CD8-positive, alpha-beta memory T cell (primary cell): ENCODE data around the gene GTPBP8. TPM values are rescaled to one million over a fixed set of nuclear protein-coding genes. Genes with fewer than 3 reads are reported as not detected.
A peak's percentile ranks its signal among the peaks of the same experiment; 100 is the strongest.

Source experiments
- CTCF ChIA-PET: fragments of 350-600 bp; sonication (Branson Sonifier 250); formaldehyde crosslinking; loops from one replicate; lab custom pipeline; 2021; ENCODE audit warnings: antibody characterized with exemption; lab: Charles Lee
- POLR2A ChIA-PET: fragments of 350-600 bp; sonication (Branson Sonifier 250); formaldehyde crosslinking; loops from one replicate; lab custom pipeline; 2021; ENCODE audit warnings: antibody characterized with exemption; lab: Charles Lee
- DNase-seq, 5 donors: peaks; one replicate each; pipeline versions ENCODE4 v3.0.0 to v3.0.0-alpha.2; 2020 to 2022; ENCODE audit warnings: mixed read lengths in 1 of 5
- H3K27ac ChIP-seq: one replicate; pipeline ENCODE4 v1.7.0; 2013; ENCODE audit warnings: low read depth, mild to moderate bottlenecking, low read length, moderate library complexity
- H3K27me3 ChIP-seq: 2 replicates; pipeline ENCODE4 v1.7.0; 2013; ENCODE audit warnings: low read length, mild to moderate bottlenecking; ENCODE audit not compliant: insufficient read depth, poor library complexity, severe bottlenecking
- H3K36me3 ChIP-seq: 2 replicates; pipeline ENCODE4 v1.7.0; 2013; ENCODE audit warnings: mild to moderate bottlenecking, low read length, moderate library complexity; ENCODE audit not compliant: insufficient read depth
- H3K4me1 ChIP-seq: 2 replicates; pipeline ENCODE4 v1.7.0; 2013; ENCODE audit warnings: mild to moderate bottlenecking, low read length, moderate library complexity; ENCODE audit not compliant: insufficient read depth
- H3K4me3 ChIP-seq: 2 replicates; pipeline ENCODE4 v1.7.0; 2013; ENCODE audit warnings: mild to moderate bottlenecking, low read length
- H3K9me3 ChIP-seq: 2 replicates; pipeline ENCODE4 v1.7.0; 2013; ENCODE audit warnings: mild to moderate bottlenecking, low read length
- H3K27ac Mint-ChIP-seq, 8 donors: one replicate each; pipeline ENCODE4 v1.8.0; 2020 to 2021; ENCODE audit warnings: mixed read lengths in 8 of 8, mild to moderate bottlenecking in 6 of 8, inconsistent platforms in 3 of 8, moderate library complexity in 3 of 8
- H3K27me3 Mint-ChIP-seq, 2 donors: one replicate each; pipeline ENCODE4 v1.8.0; 2020 to 2021; ENCODE audit warnings: mixed read lengths in 2 of 2, mild to moderate bottlenecking in 1 of 2, moderate library complexity in 1 of 2
- H3K36me3 Mint-ChIP-seq, 3 donors: one replicate each; pipeline ENCODE4 v1.8.0; 2020 to 2021; ENCODE audit warnings: mixed read lengths in 3 of 3, inconsistent platforms in 1 of 3, mild to moderate bottlenecking in 1 of 3
- H3K4me1 Mint-ChIP-seq, 3 donors: one replicate each; pipeline ENCODE4 v1.8.0; 2020 to 2021; ENCODE audit warnings: mixed read lengths in 3 of 3, inconsistent platforms in 1 of 3, mild to moderate bottlenecking in 1 of 3
- H3K4me3 Mint-ChIP-seq, 7 donors: one replicate each; pipeline ENCODE4 v1.8.0; 2020 to 2021; ENCODE audit warnings: mixed read lengths in 7 of 7, mild to moderate bottlenecking in 6 of 7, moderate library complexity in 4 of 7, inconsistent platforms in 2 of 7
- H3K9me3 Mint-ChIP-seq, 5 donors: one replicate each; pipeline ENCODE4 v1.8.0; 2020 to 2022; ENCODE audit warnings: mixed read lengths in 5 of 5, mild to moderate bottlenecking in 3 of 5, moderate library complexity in 2 of 5, inconsistent platforms in 1 of 5
- polyA plus RNA-seq: library from polyadenylated mRNA; unstranded; fragments of 300-500 nt; fragmentation: Illumina TruSeq; gene quantifications from one replicate; pipeline ENCODE4 v1.2.3, GENCODE V29; 2021
- total RNA-seq, 2 experiments: library from RNA; stranded (reverse); gene quantifications; one replicate each; pipeline ENCODE4 v1.2.3, GENCODE V29; 2021

GTPBP8 gene
- total and polyA plus RNA-seq, 3 experiments from 2014 or later, result 23.9 to 29.4 (median 29.3) TPM

- peaks cover 41% of the 10 kb centered on the region for H3K4me1 ChIP-seq
- CTCF ChIA-PET, result interaction anchor here (1.2 to 1.4 kb wide), 2 partner anchors 11 to 233 kb away, joined by 3 to 6 read pairs; no protein-coding TSS in a partner anchor
- Mint-ChIP-seq H3K27ac (peak overlapping the region in 4 of 8 donors; percentile 12 to 75 (median 26)), H3K27me3 (no peaks in the 10 kb centered on the region), H3K36me3 (peaks cover 23 to 40% (median 36%) of the 10 kb centered on the region in 3 donors), H3K4me3 (peak overlapping the region in 3 of 7 donors; percentile 1 to 17 (median 12)), H3K4me1 (peaks cover 51 to 78% (median 78%) of the 10 kb centered on the region in 3 donors), H3K9me3 (peaks cover 13 to 27% (median 19%) of the 10 kb centered on the region in 5 donors)
- no peaks in the 10 kb centered on the region for H3K36me3 ChIP-seq
- H3K4me3 ChIP-seq, result no peak overlapping the region
- H3K9me3 ChIP-seq, result peaks cover 9% of the 10 kb centered on the region
- H3K27ac ChIP-seq, result no peak overlapping the region
- H3K27me3 ChIP-seq, result no peaks in the 10 kb centered on the region
- POLR2A ChIA-PET, result interaction anchor here (1.5 kb wide), 1 partner anchor 52 kb away, joined by 3 read pairs; a partner anchor contains a TSS
- no peak for DNase-seq
Measured at GRCh38 chr3:112967425-112967824, 23.4 kb upstream of the GTPBP8 start.

GRCh38 chr3:112967828-112968227, 23.0 kb upstream of the GTPBP8 start:
- CTCF ChIA-PET, result interaction anchor here (1.2 to 1.4 kb wide), 2 partner anchors 11 to 233 kb away, joined by 3 to 6 read pairs; no protein-coding TSS in a partner anchor
- H3K4me3 Mint-ChIP-seq, result peak overlapping the region in 2 of 7 donors; percentile 8 to 12
- H3K27ac ChIP-seq, result no peak overlapping the region

GRCh38 chr3:112972158-112972557, 18.6 kb upstream of the GTPBP8 start:
- no peaks in the 10 kb centered on the region for H3K27me3 ChIP-seq
- Mint-ChIP-seq H3K27ac (peak overlapping the region in 7 of 8 donors; percentile 10 to 94 (median 78)), H3K9me3 (no peaks in the 10 kb centered on the region), H3K4me1 (peaks cover 66 to 94% (median 93%) of the 10 kb centered on the region in 3 donors), H3K27me3 (no peaks in the 10 kb centered on the region), H3K36me3 (peaks cover 0 to 15% (median 1%) of the 10 kb centered on the region in 3 donors), H3K4me3 (peak overlapping the region; percentile 47 to 96 (median 95))
- POLR2A ChIA-PET, result no interaction called here
- H3K4me3 ChIP-seq, result peak overlapping the region; percentile 60
- peaks cover 57% of the 10 kb centered on the region for H3K4me1 ChIP-seq
- H3K36me3 ChIP-seq, result no peaks in the 10 kb centered on the region
- DNase-seq, result no peak
- no peaks in the 10 kb centered on the region for H3K9me3 ChIP-seq
- CTCF ChIA-PET, result interaction anchor here (0.8 to 6.4 kb wide), 8 partner anchors 15 to 389 kb away, joined by 3 to 51 read pairs (median 3); partner anchors contain the start of genes CCDC80 and GTPBP8
- H3K27ac ChIP-seq, result no peak overlapping the region

More at GRCh38 chr3:112967828-112968227, 23.0 kb upstream of the GTPBP8 start:
- DNase-seq, result no peak
- no peak overlapping the region for H3K4me3 ChIP-seq
- peaks cover 41% of the 10 kb centered on the region for H3K4me1 ChIP-seq
- H3K36me3 Mint-ChIP-seq, result peaks cover 21 to 38% (median 32%) of the 10 kb centered on the region in 3 donors
- H3K9me3 Mint-ChIP-seq, result peaks cover 12 to 25% (median 16%) of the 10 kb centered on the region in 5 donors
- H3K4me1 Mint-ChIP-seq, result peaks cover 51 to 81% (median 80%) of the 10 kb centered on the region in 3 donors
- POLR2A ChIA-PET, result interaction anchor here (1.5 kb wide), 1 partner anchor 51 kb away, joined by 3 read pairs; a partner anchor contains a TSS
- H3K36me3 ChIP-seq, result no peaks in the 10 kb centered on the region
- no peaks in the 10 kb centered on the region for H3K27me3 Mint-ChIP-seq
- H3K9me3 ChIP-seq, result peaks cover 9% of the 10 kb centered on the region
- H3K27ac Mint-ChIP-seq, result peak overlapping the region in 2 of 8 donors; percentile 13 to 75
- no peaks in the 10 kb centered on the region for H3K27me3 ChIP-seq

- no peaks in the 10 kb centered on the region for H3K9me3 Mint-ChIP-seq
- H3K27ac ChIP-seq, result peak overlapping the region; percentile 45
- H3K27ac Mint-ChIP-seq, result peak overlapping the region; percentile 80 to 97 (median 91)
- POLR2A ChIA-PET, result no interaction called here
- no peaks in the 10 kb centered on the region for H3K9me3 ChIP-seq
- H3K4me3 ChIP-seq, result peak overlapping the region; percentile 60
- peak in 3 of 5 donors; percentile 39 to 56 (median 55) for DNase-seq
- CTCF ChIA-PET, result interaction anchor here (1.2 to 6.4 kb wide), 6 partner anchors 11 to 331 kb away, joined by 3 to 51 read pairs (median 4); partner anchors contain the start of gene CCDC80
- peaks cover 55% of the 10 kb centered on the region for H3K4me1 ChIP-seq
- no peaks in the 10 kb centered on the region for H3K27me3 Mint-ChIP-seq
- peak overlapping the region; percentile 89 to 96 (median 95) for H3K4me3 Mint-ChIP-seq
- peaks cover 0 to 15% (median 0%) of the 10 kb centered on the region in 3 donors for H3K36me3 Mint-ChIP-seq
- no peaks in the 10 kb centered on the region for H3K27me3 ChIP-seq
- no peaks in the 10 kb centered on the region for H3K36me3 ChIP-seq
- peaks cover 66 to 94% (median 93%) of the 10 kb centered on the region in 3 donors for H3K4me1 Mint-ChIP-seq
Measured at GRCh38 chr3:112973325-112974177, 17.2 kb upstream of the GTPBP8 start.

GRCh38 chr3:112974178-112974517, 16.6 kb upstream of the GTPBP8 start:
- peaks cover 0 to 15% (median 0%) of the 10 kb centered on the region in 3 donors for H3K36me3 Mint-ChIP-seq
- Histone ChIP-seq H3K27ac (peak overlapping the region; percentile 45), H3K4me3 (peak overlapping the region; percentile 60), H3K9me3 (no peaks in the 10 kb centered on the region), H3K27me3 (no peaks in the 10 kb centered on the region), H3K4me1 (peaks cover 55% of the 10 kb centered on the region), H3K36me3 (no peaks in the 10 kb centered on the region)
- CTCF ChIA-PET, result interaction anchor here (1.5 to 6.4 kb wide), 5 partner anchors 9 to 332 kb away, joined by 4 to 51 read pairs (median 4); partner anchors contain the start of gene CCDC80
- peak overlapping the region; percentile 89 to 96 (median 95) for H3K4me3 Mint-ChIP-seq
- POLR2A ChIA-PET, result no interaction called here
- peak overlapping the region; percentile 80 to 97 (median 91) for H3K27ac Mint-ChIP-seq
- no peaks in the 10 kb centered on the region for H3K9me3 Mint-ChIP-seq
- no peak for DNase-seq
- H3K4me1 Mint-ChIP-seq, result peaks cover 62 to 92% (median 89%) of the 10 kb centered on the region in 3 donors
- H3K27me3 Mint-ChIP-seq, result no peaks in the 10 kb centered on the region

GRCh38 chr3:112974894-112975293, 15.9 kb upstream of the GTPBP8 start, which contains the start of gene CD200R1:
TSS of gene CD200R1 (minus strand) at chr3:112975103. CDS start at chr3:112974857, 246 bp downstream.
- H3K4me3 ChIP-seq, result peak within 1 kb of the TSS; percentile 60
- ChIA-PET CTCF (interaction anchor here (1.2 to 6.4 kb wide), 6 partner anchors 10 to 333 kb away, joined by 4 to 51 read pairs (median 4); partner anchors contain the start of gene CCDC80), POLR2A (interaction anchor here (1.1 kb wide), 1 partner anchor 16 kb away, joined by 5 read pairs; the partner anchor contains the start of gene GTPBP8)
- H3K4me3 Mint-ChIP-seq, result peak within 1 kb of the TSS; percentile 89 to 96 (median 95)
- H3K4me1 ChIP-seq, result peaks cover 48% of the 10 kb centered on the region
- H3K36me3 ChIP-seq, result no peaks in the 10 kb centered on the region
- H3K27ac ChIP-seq, result peak within 1 kb of the TSS; percentile 45
- no peaks in the 10 kb centered on the region for H3K9me3 Mint-ChIP-seq
- peak within 1 kb of the TSS; percentile 80 to 97 (median 91) for H3K27ac Mint-ChIP-seq
- DNase-seq, result peak in 2 of 5 donors; percentile 27 to 51
- H3K27me3 ChIP-seq, result no peaks in the 10 kb centered on the region
- H3K9me3 ChIP-seq, result no peaks in the 10 kb centered on the region
- H3K4me1 Mint-ChIP-seq, result peaks cover 58 to 88% (median 85%) of the 10 kb centered on the region in 3 donors
- H3K36me3 Mint-ChIP-seq, result peaks cover 0 to 15% (median 0%) of the 10 kb centered on the region in 3 donors
- no peaks in the 10 kb centered on the region for H3K27me3 Mint-ChIP-seq

GRCh38 chr3:112976001-112976400, 14.8 kb upstream of the GTPBP8 start:
- no peaks in the 10 kb centered on the region for H3K27me3 Mint-ChIP-seq
- H3K27ac ChIP-seq, result no peak overlapping the region
- peaks cover 40% of the 10 kb centered on the region for H3K4me1 ChIP-seq
- H3K4me3 Mint-ChIP-seq, result peak overlapping the region; percentile 24 to 96 (median 84)
- DNase-seq, result no peak
- H3K9me3 ChIP-seq, result no peaks in the 10 kb centered on the region
- peaks cover 0 to 15% (median 0%) of the 10 kb centered on the region in 3 donors for H3K36me3 Mint-ChIP-seq
- no peaks in the 10 kb centered on the region for H3K9me3 Mint-ChIP-seq
- POLR2A ChIA-PET, result no interaction called here
- peaks cover 52 to 78% (median 74%) of the 10 kb centered on the region in 3 donors for H3K4me1 Mint-ChIP-seq
- CTCF ChIA-PET, result interaction anchor here (0.7 to 6.4 kb wide), 4 partner anchors 11 to 334 kb away, joined by 3 to 51 read pairs (median 21); partner anchors contain the start of gene CCDC80
- H3K36me3 ChIP-seq, result no peaks in the 10 kb centered on the region
- peak overlapping the region; percentile 80 to 97 (median 91) for H3K27ac Mint-ChIP-seq
- peak overlapping the region; percentile 60 for H3K4me3 ChIP-seq
- no peaks in the 10 kb centered on the region for H3K27me3 ChIP-seq
